GM19328 (cell line): ENCODE results near the gene AAMP.
A peak's percentile ranks its signal among the peaks of the same experiment; 100 is the strongest.
"Not testable (repeated sequence)": the region's sequence is repeated elsewhere in the genome, so short reads cannot be mapped to it uniquely, and the experiment has no call there.

ENCODE experiments used
- ATAC-seq: cut with Tn5 transposase; IDR thresholded peaks from one replicate; pipeline ENCODE4 v1.9.1; 2021; ENCODE audit warnings: mild to moderate bottlenecking, moderate library complexity; ENCODE audit not compliant: unreplicated experiment

Gene AAMP

GRCh38 chr2:218269900-218270720 lies at the start of gene AAMP, which contains the start of gene PNKD:
AAMP (minus strand) TSS chr2:218270137; CDS start chr2:218270086, 51 bp downstream.
PNKD (plus strand) TSS chr2:218270519; CDS start chr2:218270536, 17 bp downstream.
- peak; percentile 91 for ATAC-seq

GRCh38 chr2:218318241-218318640 lies 48.3 kb upstream of the AAMP start:
- no peak for ATAC-seq

DNA sequence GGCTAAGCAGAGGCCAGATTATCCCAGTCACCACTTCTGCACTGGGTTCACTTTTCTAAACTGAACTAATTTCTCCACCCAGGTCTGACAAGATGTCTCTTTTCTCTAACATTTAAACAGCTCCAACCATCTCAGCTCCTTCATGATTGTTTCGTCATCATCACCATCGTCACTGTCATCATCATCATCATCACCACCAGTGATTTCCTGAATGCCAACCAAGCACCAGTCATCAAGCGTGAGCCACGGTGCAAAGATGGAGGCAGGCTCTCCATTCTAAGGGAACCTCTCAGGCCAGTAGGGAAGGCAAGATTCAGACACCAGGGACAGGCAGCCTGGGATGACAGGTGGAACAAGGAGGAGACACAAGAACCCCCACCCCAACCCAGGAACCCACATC lies 47.9 kb upstream of the AAMP start:
- no peak for ATAC-seq

DNA sequence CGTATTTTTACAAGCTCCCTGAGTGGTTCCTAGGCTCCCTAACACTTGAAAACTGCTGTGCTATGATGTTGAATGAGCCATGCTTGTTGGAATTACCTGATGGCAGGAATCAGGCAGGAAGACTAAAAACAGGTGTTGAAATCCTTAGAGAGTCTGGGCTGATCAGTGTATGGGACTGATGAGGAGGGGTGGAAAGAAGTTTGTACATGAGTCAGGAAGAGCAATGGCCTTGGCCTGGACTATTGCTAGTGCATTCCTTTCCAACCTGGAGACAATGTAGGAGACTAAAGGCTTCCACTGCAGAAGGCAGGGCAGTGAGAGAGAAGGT lies 47.3 kb upstream of the AAMP start:
- no peak for ATAC-seq

- ATAC-seq, result no peak
Measured at GRCh38 chr2:218315397-218315796, 45.5 kb upstream of the AAMP start.

GRCh38 chr2:218314764-218315163 lies 44.8 kb upstream of the AAMP start:
- not testable (repeated sequence) for ATAC-seq

DNA sequence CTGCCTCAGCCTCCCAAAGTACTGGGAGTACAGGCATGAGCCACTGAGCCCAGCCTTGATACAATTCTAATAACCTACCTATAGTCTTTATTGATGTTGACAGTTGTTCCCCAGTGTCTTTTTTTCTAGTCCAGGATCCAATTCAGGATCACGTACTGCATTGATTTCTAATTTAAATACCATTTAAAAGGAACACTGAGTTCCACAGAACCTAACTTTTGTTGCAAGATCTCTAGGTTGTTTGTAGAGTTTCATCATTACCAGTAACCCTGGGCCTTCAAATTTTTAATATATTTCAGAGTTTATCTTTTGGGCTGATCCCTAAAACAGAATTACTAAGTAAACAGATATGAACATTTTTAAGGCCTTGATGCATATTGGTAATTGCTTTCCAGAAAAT lies 43.4 kb upstream of the AAMP start:
- no peak for ATAC-seq

GRCh38 chr2:218312267-218312756 lies 42.4 kb upstream of the AAMP start:
- ATAC-seq, result no peak

DNA sequence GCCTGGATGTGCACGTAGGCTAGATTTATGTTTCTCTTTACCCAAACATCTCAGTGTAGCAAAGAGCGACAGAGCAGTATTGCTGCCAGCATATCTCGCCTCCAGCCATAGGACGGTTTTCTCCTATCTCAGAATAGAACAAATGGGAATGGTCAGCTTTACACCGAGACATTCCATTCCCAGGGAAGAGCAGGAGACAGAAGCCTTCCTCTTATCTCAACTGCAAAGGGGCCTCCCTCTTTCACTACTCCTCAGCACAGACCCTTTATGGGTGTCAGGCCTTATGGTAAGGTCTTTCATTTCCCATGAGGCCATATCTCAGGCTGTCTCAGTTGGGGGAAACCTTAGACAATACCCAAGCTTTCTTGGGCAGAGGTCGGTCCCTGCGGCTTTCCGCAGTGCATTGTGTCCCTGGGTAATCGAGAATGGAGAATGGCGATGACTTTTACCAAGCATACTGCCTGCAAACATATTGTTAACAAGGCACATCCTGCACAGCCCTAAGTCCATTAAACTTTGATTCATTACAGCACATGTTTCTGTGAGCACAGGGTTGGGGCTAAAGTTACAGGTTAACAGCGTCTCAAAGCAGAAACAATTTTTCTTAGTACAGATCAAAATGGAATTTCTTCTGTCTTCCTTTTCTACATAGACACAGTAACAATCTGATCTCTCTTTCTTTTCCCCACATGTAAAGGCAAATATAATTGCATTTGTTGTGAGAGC lies 41.8 kb upstream of the AAMP start:
- not testable (repeated sequence) for ATAC-seq

DNA sequence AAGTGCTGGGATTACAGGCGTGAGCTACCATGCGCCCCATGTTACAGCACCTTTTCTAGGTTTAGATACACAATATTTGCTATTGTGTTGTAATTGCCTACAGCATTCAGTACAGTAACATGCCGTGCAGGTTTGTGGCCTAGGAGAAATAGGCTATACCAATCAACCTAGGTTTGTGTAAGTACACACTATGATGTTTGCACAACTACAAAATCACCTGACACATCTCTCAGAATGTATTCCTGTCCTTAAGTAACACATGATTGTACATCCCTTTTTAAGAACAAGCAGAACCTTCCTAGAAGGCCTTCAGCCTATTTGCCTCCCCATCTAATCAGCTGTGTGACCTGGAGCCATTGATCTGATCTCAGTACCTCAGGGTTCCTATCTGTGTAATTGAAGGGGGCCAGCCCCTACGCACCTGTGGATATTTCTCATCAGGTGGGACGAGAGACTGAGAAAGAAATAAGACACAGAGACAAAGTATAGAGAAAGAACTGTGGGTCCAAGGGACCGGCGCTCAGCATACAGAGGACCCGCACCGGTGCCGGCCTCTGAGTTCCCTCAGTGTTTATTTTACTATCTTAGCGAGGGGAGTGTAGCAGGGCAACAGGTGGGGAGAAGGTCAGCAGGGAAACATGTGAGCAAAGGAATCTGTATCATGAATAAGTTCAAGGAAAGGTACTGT lies 41.1 kb upstream of the AAMP start:
- ATAC-seq, result no peak

DNA sequence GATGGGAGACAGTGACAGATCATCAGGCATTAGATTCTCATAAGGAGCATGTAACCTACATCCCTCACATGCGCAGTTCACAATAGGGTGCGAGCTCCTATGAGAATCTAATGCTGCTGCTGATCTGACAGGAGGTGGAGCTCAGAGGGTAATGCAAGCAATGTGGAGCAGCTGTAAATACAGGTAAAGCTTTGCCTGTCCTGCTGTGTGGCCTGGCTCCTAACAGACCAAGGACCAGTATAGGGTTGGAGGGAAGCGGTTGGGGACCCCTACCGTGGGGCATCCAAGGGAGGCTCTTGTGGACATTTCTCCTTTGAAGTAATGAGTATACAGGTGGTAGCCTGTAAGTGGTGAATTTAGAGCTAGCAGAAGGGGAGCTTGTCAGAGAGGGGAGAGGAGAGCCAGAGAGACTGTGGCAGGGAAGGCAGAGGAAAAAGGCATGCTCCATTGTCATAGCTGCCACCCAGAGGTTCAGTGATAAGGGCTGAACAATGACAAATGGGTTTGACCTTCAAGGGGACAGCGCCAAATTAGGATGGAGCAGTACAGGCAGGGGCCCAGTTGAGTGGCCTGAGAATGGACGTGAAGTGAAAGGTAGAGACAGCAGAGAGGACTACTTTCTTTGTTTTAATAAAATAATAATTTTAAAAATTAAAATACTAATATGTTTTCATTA lies 37.6 kb upstream of the AAMP start:
- no peak for ATAC-seq

DNA sequence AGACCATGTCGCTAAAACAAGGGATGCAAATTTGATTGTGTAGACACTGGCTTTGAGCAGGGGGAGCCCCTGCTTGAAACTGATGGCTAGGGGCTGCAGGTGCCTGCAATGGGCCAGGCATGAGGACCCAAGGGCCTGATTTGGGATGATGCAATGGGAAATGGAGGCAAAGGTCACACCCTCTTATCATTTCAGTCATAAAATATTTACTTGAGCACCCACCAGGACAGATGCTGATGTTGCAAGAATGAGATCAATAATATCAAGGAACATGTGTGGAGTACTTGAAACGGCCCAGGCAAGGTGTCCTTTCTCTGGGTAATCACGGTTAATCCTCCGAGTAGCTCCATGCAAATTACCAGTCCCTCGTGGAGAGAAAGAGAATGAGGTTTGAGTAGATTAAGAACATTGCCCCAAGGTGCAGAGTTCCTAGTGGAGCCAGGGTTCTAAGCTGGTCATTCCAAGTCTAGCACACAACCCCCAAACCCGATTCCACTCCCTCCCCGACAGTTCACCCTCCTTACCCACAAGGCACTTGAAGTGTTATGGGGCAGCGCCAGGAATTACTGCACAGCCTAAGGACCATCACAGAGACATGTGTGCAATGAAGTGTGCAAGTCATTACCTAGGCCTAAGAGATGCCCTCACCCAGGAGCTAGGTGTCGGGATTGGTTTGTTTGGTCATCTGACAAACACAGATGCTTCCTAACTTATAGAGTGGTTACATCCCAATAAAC lies 36.4 kb upstream of the AAMP start:
- no peak for ATAC-seq

- ATAC-seq, result no peak
Measured at GRCh38 chr2:218305383-218305782, 35.4 kb upstream of the AAMP start.

- ATAC-seq, result no peak
Measured at GRCh38 chr2:218301176-218301819, 31.4 kb upstream of the AAMP start.

DNA sequence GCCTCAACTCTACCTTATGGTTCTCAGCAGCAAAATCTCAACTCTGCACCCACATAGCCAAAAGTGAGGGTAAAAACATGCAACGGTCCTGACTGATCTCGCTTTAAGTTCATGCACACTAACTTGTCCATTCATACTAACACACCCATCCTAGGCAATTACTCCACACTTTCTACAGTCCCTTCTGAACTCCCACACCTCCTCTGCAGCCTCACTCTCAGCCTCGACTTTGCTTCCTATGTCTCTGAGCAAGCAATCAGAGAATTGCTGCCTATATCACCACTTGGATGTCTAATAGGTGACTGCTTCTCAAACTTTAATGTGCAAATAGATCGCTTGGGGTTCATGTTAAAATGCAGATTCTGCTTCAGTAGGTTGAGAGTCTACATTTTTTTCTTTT lies 30.2 kb upstream of the AAMP start:
- ATAC-seq, result no peak

GRCh38 chr2:218298314-218298875 lies 28.5 kb upstream of the AAMP start:
- ATAC-seq, result no peak

- ATAC-seq, result no peak
Measured at GRCh38 chr2:218296847-218297246, 26.9 kb upstream of the AAMP start.

DNA sequence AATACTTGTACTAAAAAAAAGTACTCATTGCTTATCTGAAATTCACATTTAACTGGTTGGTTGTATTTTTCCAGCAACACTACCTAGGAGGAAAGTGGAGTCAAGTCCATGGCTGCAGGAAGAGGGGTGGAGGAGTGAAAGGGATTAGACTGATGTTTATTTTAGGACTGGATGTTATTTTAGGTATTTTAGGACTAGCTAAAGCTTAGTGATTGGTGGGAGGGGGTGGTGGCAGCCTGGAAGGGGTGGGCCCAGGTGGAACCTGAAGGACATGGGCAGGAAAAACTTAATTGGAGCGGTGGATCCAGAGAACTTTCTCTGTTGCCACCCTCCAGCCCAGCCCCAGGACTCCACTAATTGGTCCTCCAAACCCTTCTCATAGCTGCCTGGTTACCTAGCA lies 26.3 kb upstream of the AAMP start:
- no peak for ATAC-seq

DNA sequence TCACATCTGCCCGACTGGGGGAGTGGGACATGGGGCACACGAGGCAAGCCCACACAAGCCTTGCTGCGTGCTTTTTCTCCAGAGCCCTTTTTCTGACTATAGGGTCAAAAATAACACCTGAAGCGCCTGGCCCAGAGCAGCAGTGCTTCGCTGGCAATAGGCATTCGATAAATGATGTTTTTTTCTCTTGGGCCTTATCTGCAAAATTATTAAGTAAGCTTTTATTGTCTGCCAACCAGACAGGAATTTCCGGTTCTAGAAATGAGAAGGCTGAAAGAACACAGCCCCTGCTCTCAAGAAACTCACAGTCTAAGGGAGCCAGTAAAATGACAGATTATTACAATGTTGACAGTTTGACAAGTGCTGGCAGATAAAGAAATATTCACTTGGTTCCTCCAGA lies 25.1 kb upstream of the AAMP start:
- ATAC-seq, result no peak
